Measurements from ENCODE around the gene ZNF578.

- TF ChIP-seq CTCF (IDR thresholded peaks at IDR 0.05) (no peak), POLR2A (IDR thresholded peaks at IDR 0.05) (no peak)
These were observed 83.1 kb downstream of the ZNF578 start for GRCh38 chr19:52536448-52536800.
